ENCODE measurements around the gene SLX9.

Gene SLX9

GRCh38 chr21:44939532-44940115 lies at the start of gene SLX9:
Gene SLX9 (plus strand): TSS chr21:44940029. CDS start chr21:44940058, 29 bp downstream.
- DNase-seq, result peak; percentile 53 to 67

- DNase-seq, result no peak
Measured at GRCh38 chr21:44890338-44890931, 49.4 kb upstream of the SLX9 start.

- DNase-seq, result no peak
Measured at GRCh38 chr21:44890961-44891541, 48.8 kb upstream of the SLX9 start.

DNA sequence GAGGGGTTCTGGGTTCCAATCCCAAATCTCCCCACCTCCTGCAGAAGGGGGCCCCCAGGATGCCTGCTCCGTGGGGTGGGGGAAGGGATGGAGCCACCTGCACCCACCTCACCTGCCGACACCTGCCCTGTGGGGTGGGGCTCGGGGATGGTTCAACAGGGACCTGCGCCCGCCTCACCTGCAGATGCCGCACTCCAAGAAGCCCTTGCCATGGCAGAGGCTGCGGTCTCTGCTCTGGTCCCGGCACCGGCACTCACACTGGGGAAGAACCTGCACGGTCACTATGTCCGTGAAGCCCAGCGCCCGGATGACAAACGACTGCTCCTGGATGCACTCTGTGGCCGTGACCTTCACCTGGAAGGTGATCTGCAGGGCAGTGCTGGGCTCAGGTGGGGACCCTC lies 48.2 kb upstream of the SLX9 start:
- DNase-seq, result no peak

DNA sequence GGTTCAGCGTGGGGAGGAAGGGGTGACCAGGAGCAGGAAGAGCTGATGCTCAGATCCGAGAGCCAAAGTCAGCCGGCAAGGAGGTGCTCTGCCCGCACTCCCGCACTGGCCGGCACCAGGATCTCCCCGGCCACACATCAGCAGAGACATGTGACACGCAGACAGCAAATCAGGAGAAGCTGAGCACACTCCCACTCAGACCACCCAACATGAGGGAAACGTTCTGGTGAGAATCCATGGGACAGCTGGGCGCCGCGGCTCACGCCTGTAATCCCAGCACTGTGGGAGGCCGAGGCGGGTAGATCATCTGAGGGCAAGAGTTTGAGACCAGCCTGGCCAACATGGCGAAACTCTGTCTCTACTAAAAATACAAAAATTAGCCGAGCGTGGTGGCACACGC lies 47.7 kb upstream of the SLX9 start:
- no peak for DNase-seq

- DNase-seq, result peak; percentile 44 to 54
Measured at GRCh38 chr21:44892536-44893277, 47.1 kb upstream of the SLX9 start.

DNA sequence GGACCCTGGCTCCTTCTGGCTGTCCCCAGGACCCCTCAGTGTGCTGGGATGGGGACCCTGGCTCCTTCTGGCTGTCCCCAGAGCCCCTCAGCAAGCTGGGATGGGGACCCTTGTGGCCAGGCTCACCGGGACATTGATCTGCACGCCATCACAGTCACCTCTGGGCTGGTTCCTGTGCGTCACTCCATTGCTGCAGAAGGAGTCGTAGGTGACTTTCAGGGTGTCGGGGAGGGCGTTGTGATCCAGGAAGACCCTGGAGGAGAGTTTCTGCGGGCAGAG lies 46.6 kb upstream of the SLX9 start:
- DNase-seq, result no peak

DNA sequence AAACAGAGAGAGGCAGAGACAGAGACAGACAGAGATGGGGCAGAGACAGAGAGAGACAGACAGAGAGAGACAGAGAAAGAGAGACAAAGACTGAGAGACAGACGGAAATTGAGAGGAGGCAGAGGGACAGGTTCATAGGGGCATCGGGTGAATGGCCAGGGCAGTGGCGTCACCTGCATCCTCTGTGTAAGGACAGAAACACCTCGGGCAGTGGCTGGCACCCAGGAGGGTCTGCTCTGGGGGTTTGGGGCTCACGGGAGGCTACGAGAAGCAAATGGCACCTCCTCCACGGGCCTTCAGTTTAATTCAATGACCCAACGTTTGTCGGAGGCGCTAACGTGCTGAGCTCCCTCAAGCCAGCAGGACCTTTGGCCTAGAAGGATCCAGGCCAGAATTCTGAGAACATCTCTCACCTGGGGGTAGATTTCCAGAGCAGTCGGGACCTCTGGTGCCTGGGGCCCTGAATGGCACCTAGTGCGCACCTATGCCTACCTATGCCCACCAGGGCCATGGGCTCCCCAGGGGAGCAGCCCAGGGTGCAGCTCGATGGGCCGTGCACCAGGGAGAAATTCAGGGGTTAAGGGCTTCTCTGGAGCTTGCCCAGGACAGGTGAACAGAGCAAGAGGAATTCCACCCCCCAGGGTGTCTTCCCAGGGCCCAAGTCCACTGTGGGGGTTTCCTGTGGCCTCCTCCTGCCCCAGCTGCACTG lies 45.7 kb upstream of the SLX9 start:
- no peak for DNase-seq

DNA sequence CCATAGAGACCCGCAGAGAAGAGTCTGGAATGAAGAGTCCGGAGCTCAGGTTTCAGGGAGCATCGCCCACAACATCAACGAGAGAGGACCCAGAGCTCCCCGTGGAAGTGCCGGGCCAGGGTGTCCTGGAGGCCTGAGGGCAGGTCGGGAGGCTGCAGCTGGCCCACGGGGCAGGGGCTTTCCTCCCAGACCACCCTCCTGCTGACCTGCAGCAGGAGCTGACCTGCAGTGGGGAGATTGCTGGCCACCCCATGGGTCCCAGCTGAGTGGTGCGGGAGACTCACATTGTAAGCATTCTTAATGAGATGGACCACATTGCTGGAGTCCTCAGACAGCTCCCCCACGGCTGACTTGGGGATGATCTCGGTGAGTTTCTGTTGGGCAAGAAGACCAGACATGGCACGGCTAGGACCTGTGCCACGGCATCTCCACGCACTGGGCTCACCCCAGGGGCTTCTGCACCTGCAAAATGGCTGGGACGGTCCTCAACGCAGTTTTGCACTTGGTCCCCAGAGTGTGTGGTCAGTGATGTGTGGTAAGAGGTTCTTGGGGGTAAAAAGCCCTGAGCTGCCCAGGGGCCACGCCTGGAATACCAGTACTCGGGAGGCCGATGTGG lies 45.0 kb upstream of the SLX9 start:
- DNase-seq, result no peak

GRCh38 chr21:44895859-44896258 lies 44.0 kb upstream of the SLX9 start:
- no peak for DNase-seq

GRCh38 chr21:44896561-44897286 lies 43.1 kb upstream of the SLX9 start:
- no peak for DNase-seq

- DNase-seq, result no peak
Measured at GRCh38 chr21:44897326-44898010, 42.4 kb upstream of the SLX9 start.

DNA sequence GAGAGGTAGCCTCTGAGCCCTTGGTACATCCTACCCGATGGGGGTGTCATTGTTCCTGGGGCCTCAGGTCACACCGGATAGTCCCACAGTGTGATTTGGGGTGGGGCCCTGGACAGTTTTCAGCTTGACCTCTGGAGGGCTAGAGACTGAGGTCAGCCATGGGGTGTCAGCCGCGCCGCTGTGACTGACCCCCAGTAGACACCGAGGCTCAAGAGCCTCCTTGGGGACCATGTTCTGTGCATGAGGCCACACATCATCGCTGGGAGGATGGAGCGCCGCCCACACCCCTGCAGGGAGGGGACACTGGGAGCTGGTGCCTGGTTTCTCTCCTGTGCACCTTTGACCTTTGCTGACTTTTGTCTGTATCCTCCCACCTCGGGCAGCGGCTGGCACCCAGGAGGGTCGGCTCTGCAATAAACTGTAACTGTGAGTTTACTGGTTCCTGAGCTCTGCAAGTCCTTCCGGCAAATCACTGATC lies 41.8 kb upstream of the SLX9 start:
- DNase-seq, result no peak

GRCh38 chr21:44898851-44899767 lies 40.7 kb upstream of the SLX9 start:
- no peak for DNase-seq

DNA sequence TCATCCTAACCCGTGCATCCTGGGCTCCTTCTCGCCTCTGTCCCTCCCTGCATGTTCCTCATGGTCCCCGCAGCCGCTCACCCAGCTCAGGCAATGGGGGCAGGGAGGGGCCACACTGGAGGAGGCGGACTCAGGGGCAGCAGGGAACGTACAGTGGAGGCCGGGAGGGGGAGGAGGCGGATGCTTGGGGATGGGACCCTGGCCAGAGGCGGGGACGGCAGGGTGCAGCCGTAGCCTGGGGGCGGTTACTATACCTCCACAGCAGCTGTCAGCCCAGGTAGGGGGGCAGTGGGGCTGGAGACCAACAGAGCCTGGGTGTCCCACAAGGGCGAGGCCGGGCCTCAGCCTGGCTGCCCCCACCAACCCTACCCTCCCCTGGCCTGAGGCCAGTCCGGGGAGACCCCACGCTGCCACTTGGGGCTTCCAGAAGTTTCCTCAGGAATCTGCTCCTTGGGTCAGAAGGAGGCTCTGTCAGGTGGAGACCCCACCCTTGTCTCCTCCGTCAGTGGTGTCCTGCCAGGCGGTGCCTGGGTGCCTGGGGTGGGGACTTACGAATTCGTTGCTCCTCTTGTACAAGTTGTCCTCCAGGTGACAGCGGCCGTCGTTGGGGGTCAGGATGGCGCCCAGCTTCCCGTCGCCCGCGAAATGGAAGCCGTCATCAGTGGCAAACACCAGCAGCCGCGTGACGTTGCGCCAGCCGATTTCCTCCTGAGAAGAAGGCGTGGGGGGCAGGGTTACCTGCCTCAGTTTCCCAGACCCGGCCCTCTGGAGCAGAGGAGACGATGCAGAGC lies 39.9 kb upstream of the SLX9 start:
- no peak for DNase-seq

- no peak for DNase-seq
Measured at GRCh38 chr21:44900559-44901251, 39.1 kb upstream of the SLX9 start.

GRCh38 chr21:44901391-44902074 lies 38.3 kb upstream of the SLX9 start:
- no peak for DNase-seq

- DNase-seq, result no peak
Measured at GRCh38 chr21:44902268-44903049, 37.4 kb upstream of the SLX9 start.

Measured in AML-193 (cell line).